ENCODE results near the gene MAP4K2. TPM values are rescaled to one million over a fixed set of nuclear protein-coding genes. Genes with fewer than 3 reads are reported as not detected.
A peak's percentile ranks its signal among the peaks of the same experiment; 100 is the strongest.

The MAP4K2 gene
- total RNA-seq, 1 experiment from 2014 or later: 24.7 TPM

DNA sequence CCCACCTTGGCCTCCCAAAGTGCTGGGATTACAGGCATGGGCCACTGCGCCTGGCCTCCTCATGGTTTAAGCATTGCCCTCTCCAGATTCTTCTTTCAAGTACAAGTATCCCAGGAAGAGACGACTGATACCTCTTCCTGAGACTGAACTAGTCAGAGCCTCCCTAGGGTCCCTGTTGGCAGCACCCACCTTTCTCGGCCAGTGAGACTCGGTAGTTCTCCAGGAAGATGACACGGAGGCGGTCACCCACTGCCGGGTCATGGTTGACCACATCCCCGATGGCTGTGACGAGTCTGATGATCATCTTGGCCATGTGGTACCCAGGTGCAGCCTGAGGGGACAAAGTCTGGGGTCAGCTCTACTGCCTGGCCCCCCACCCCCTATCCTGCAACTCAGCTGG is 51.9 kb downstream of the MAP4K2 start:
- in situ Hi-C loops (cut with HindIII; ENCODE audit: low sequenced_read_pairs): no loop called here
- DNase-seq (ENCODE audit: low spot score): no peak

GRCh38 chr11:64750361-64751054 is 52.5 kb downstream of the MAP4K2 start:
- in situ Hi-C loops (cut with HindIII; ENCODE audit: low sequenced_read_pairs): no loop called here
- no peak for DNase-seq (ENCODE audit: low spot score)

DNA sequence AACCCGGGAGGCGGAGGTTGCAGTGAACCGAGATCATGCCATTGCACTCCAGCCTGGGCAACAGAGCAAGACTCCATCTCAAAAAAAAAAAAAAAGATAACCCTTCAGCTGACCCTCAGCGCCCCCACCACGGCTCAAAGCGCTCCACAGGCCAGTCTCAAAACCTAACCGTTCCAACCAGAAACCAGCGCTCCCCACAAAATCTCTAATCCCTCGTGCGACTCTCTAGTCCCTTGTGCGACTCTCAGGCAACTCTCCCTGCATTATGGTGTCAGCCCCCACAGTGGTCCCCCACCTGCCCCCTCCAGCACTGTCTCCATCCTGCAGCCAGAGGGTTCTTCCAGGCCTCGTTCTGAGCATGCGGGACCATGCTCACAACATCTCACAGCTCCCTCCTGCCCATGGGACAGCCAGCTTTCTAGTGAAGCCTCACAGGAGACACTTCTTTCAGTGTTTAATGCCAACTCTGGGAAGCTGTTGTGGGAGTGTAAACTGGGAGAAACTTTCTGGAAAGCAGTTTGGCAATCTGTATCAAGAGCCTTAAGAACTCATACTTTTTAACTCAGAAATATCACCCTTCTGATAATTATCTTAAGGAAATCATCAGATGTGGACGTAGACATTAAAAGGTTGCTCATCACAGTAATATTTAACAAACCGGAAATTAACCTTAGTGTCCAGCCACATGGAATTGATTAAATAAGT is 54.9 kb downstream of the MAP4K2 start:
- in situ Hi-C loops (cut with HindIII; ENCODE audit: low sequenced_read_pairs): no loop called here
- DNase-seq (ENCODE audit: low spot score): peak; percentile 15

DNA sequence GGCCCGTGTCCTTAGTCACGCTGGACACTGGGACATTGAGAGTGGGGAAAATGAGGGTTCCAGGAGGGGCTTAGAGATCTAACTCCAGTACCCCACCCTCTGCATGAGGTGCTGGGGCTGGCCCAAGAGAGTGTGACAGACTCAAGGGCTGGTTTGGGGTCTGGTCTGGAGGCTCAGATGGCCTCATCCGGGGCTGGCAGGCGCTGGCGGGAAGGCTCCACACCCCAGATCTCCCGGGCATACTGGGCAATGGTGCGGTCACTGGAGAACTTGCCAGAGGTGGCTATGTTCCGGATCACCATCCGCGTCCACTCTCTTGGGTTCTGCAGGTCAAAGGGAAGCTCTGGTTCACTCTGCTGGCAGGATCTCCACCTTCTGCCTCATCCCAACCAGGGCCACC is 56.5 kb downstream of the MAP4K2 start:
- in situ Hi-C loops (cut with HindIII; ENCODE audit: low sequenced_read_pairs): no loop called here
- peak; percentile 19 for DNase-seq (ENCODE audit: low spot score)

GRCh38 chr11:64745521-64746328 is 57.3 kb downstream of the MAP4K2 start:
- in situ Hi-C loops (cut with HindIII; ENCODE audit: low sequenced_read_pairs): no loop called here
- peak; percentile 67 for DNase-seq (ENCODE audit: low spot score)

- in situ Hi-C loops (cut with HindIII; ENCODE audit: low sequenced_read_pairs): no loop called here
- peak; percentile 12 for DNase-seq (ENCODE audit: low spot score)
Measured at GRCh38 chr11:64745189-64745520, 57.9 kb downstream of the MAP4K2 start.

DNA sequence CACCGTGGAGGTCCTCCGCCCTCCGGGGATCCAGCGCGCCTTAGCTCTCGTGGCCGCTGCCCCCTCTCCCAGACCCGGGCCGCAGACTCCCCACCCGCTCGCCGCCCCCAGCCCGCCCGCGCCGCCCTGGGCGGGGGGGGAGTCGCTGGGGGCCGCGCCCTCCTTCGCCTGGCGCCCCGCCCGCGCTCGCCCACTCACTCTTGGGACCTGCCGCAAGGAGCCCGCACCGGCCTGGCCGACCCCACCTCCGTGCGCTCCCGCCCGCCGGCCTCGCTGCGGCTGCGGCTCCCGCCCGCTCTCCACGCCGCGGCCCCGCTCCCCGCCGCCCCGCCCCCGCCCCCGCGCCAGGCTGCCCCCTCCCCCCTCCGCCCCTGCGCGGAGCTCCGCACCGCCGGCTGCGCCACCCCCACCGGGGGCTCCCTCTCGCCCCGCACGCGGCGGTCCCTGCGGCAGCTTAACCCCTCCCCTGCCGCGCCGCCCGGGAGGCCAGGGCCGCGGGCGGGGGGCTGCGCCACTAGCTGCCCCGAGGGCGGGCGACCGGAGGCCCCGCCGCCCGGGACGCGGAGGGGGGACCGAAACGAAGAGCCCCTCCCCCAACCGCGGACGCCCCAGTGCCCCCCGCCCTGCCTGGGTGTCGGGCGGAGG is 58.3 kb downstream of the MAP4K2 start:
- in situ Hi-C loops (cut with HindIII; ENCODE audit: low sequenced_read_pairs): no loop called here
- no peak for DNase-seq (ENCODE audit: low spot score)

GRCh38 chr11:64743591-64744543 is 59.1 kb downstream of the MAP4K2 start, which contains the start of gene RASGRP2:
Gene RASGRP2 (minus strand): TSS chr11:64744142. CDS start chr11:64742866, 1,276 bp downstream.
- DNase-seq (ENCODE audit: low spot score): peak; percentile 35
- in situ Hi-C loops (cut with HindIII; ENCODE audit: low sequenced_read_pairs): no loop called here

DNA sequence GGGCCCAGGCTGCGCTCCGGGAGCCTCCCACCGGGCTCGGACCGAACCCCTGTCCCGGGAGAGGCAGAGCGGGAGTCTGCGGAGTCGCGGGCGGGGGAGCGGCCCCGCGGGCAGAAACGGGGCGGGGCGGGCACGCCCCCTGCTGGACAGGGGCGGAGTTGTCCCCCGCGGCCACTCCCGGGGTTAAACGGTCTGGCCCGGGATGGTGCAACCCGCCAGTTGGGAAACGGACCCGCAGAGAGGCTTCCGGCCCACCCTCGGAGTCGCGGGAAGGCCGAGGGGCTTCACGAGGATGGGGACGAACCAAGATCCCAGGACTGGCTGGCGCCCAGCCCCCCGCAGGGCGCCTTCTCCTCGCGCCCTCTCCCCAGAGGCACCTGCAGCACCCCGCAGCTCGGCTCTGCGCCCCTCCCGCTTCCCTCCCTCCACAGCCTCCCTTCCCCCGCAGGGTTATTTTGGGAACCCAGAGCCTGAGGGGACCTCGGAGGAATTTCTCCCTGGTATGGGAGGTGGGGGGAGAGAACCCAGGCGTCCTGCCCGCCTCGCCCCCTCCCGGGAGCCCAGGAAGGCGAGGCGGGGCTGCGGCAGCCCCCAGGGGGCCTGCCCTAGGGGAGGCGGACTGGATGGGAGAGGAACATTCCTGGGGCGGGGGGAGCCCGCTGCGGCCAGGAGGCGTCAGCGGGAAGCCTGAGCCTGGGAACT is 60.0 kb downstream of the MAP4K2 start:
- in situ Hi-C loops (cut with HindIII; ENCODE audit: low sequenced_read_pairs): no loop called here
- peak; percentile 23 for DNase-seq (ENCODE audit: low spot score)

GRCh38 chr11:64742087-64742888 is 60.7 kb downstream of the MAP4K2 start:
- in situ Hi-C loops (cut with HindIII; ENCODE audit: low sequenced_read_pairs): no loop called here
- no peak for DNase-seq (ENCODE audit: low spot score)

DNA sequence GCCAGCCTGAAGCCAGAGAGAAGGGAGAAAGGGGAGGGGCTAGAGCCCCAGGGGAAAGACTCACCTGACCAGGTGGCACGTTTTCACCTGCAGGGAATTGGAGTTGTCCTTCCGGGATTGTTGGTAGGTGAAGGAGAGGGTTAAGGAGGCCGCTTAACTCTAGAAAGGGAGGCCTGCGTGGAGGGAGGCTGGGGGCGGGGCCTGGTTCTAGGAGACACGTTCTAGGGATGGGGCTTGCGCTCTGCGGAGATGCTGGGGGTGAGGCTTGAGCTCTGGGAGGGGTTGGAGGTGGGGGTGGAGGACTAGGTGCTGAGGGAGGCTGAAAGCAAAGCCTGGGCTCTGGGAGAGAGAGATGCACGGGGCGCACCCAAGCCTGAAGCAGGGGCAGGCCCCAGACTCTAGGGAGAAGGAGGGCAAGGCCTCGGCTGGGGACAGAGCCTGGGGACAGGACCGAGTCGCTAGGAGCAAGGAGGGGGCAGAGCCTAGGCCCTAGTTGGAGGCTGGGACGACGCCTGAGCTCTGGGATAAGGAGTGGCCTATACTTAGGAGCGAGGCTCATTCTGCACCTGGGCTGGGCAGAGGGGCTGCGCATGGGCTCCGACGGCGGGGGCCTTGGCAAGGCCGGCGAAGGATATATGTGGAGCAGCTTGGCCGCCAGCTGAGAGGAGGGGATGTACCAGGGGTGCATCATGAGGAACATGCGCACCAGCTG is 61.5 kb downstream of the MAP4K2 start:
- in situ Hi-C loops (cut with HindIII; ENCODE audit: low sequenced_read_pairs): no loop called here
- no peak for DNase-seq (ENCODE audit: low spot score)

GRCh38 chr11:64739871-64740270 is 63.1 kb downstream of the MAP4K2 start:
- DNase-seq (ENCODE audit: low spot score): no peak
- in situ Hi-C loops (cut with HindIII; ENCODE audit: low sequenced_read_pairs): no loop called here

DNA sequence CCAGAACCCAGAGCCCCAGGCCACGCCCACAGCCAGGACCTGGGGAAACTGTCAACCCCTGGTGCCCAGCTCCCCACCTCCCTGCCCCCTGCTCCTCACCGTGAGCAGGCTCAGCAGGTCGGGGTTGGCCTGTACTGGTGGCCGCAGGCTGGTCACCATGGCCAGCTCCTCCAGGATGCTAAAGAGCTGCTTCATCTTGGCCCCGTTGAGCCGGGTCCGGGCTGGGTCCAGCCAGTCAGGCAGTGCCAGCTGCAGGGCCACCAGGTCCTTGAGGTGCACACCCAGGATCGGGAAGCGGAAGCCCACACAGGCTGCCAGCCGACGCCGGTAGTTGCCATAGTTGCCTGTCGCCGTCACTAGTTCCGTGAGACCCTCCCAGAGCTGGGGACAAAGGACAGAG is 66.4 kb downstream of the MAP4K2 start:
- no peak for DNase-seq (ENCODE audit: low spot score)
- in situ Hi-C loops (cut with HindIII; ENCODE audit: low sequenced_read_pairs): no loop called here

GRCh38 chr11:64735725-64736259 is 67.2 kb downstream of the MAP4K2 start:
- no peak for DNase-seq (ENCODE audit: low spot score)
- in situ Hi-C loops (cut with HindIII; ENCODE audit: low sequenced_read_pairs): no loop called here
